ENCODE data around the gene WNT7A.

DNA sequence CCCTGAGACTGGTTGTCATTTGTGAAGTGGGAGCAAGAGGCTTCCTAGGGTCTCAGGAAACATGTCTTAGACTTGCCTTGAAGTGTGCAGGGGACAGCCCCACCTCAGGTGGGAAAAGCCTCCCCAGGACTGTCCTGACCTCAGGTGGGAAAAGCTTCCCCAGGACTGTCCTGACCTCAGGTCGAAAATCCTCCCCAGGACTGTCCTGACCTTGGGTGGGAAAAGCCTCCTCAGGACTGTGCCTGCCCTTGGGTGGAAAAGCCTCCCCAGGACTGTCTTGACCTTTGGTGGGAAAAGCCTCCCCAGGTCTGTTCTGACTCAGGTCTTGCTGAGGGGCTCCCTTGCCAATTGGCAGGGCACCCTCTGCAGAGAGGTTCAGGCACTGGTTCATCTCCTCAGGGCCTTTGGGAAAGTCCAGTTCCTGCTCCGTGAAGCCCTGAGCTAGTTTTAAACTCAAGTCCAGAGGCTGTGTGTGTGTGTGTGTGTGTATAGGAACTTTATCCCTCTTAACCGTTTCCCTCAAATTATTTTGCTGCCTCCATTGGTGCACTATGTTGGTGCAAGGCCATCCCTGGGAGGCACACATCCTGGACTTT lies 64.7 kb downstream of the WNT7A start:
- no peak for TF ChIP-seq EZH2phosphoT487 (IDR thresholded peaks at IDR 0.05)
- TF ChIP-seq, protein P1, sequence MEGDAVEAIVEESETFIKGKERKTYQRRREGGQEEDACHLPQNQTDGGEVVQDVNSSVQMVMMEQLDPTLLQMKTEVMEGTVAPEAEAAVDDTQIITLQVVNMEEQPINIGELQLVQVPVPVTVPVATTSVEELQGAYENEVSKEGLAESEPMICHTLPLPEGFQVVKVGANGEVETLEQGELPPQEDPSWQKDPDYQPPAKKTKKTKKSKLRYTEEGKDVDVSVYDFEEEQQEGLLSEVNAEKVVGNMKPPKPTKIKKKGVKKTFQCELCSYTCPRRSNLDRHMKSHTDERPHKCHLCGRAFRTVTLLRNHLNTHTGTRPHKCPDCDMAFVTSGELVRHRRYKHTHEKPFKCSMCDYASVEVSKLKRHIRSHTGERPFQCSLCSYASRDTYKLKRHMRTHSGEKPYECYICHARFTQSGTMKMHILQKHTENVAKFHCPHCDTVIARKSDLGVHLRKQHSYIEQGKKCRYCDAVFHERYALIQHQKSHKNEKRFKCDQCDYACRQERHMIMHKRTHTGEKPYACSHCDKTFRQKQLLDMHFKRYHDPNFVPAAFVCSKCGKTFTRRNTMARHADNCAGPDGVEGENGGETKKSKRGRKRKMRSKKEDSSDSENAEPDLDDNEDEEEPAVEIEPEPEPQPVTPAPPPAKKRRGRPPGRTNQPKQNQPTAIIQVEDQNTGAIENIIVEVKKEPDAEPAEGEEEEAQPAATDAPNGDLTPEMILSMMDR (IDR thresholded peaks at IDR 0.05) = no peak

All from neural progenitor cell (in vitro differentiated cells).